Stimulated activated naive CD4-positive, alpha-beta T cell treated with Interleukin-2 at 50 U/mL for 16 hours (primary cell): ENCODE measurements around the gene POC5.
"Not testable (repeated sequence)": the region's sequence is repeated elsewhere in the genome, so short reads cannot be mapped to it uniquely, and the experiment has no call there.

ENCODE experiments used
- DNase-seq: peaks from one replicate; lab custom pipeline; 2025; lab: John Stamatoyannopoulos, UW

Gene POC5

GRCh38 chr5:75706016-75706415 is 11.2 kb downstream of the POC5 start:
- DNase-seq: no peak

GRCh38 chr5:75701856-75702255 is 15.4 kb downstream of the POC5 start:
- DNase-seq: no peak

- not testable (repeated sequence) for DNase-seq
These were observed 21.5 kb downstream of the POC5 start for GRCh38 chr5:75695472-75696351.

GRCh38 chr5:75694781-75695180 is 22.5 kb downstream of the POC5 start:
- no peak for DNase-seq

- no peak for DNase-seq
These were observed 26.6 kb downstream of the POC5 start for GRCh38 chr5:75690669-75691068.

GRCh38 chr5:75686480-75686879 is 30.8 kb downstream of the POC5 start:
- no peak for DNase-seq

GRCh38 chr5:75685141-75685540 is 32.1 kb downstream of the POC5 start:
- DNase-seq: no peak

GRCh38 chr5:75681125-75681830 is 36.0 kb downstream of the POC5 start:
- no peak for DNase-seq

- DNase-seq: no peak
These were observed 39.1 kb downstream of the POC5 start for GRCh38 chr5:75678155-75678554.

GRCh38 chr5:75677607-75678006 is 39.6 kb downstream of the POC5 start:
- DNase-seq: no peak

- DNase-seq: no peak
These were observed 41.5 kb downstream of the POC5 start for GRCh38 chr5:75675783-75676182.

GRCh38 chr5:75672616-75673015 is 44.6 kb downstream of the POC5 start:
- no peak for DNase-seq

GRCh38 chr5:75671506-75671905 is 45.7 kb downstream of the POC5 start:
- DNase-seq: no peak

- DNase-seq: no peak
These were observed 46.7 kb downstream of the POC5 start for GRCh38 chr5:75670577-75670976.

- peak; percentile 54 for DNase-seq
These were observed 48.1 kb downstream of the POC5 start for GRCh38 chr5:75668977-75669689.

- DNase-seq: no peak
These were observed 48.8 kb downstream of the POC5 start for GRCh38 chr5:75668445-75668844.

- DNase-seq: no peak
These were observed 49.7 kb downstream of the POC5 start for GRCh38 chr5:75667586-75667985.

- no peak for DNase-seq
These were observed 50.4 kb downstream of the POC5 start for GRCh38 chr5:75666801-75667200.

GRCh38 chr5:75664979-75665378 is 52.3 kb downstream of the POC5 start:
- DNase-seq: no peak

- no peak for DNase-seq
These were observed 53.5 kb downstream of the POC5 start for GRCh38 chr5:75663579-75664284.

- DNase-seq: no peak
These were observed 55.2 kb downstream of the POC5 start for GRCh38 chr5:75662061-75662460.
